Osteocyte (in vitro differentiated cells): ENCODE results near the gene IL1RAPL1. TPM values are rescaled to one million over a fixed set of nuclear protein-coding genes. Genes with fewer than 3 reads are reported as not detected.

Source experiments
- DNase-seq: peaks from one replicate; pipeline ENCODE4 v3.0.0; 2021; ENCODE audit warnings: mixed read lengths; ENCODE audit not compliant: unreplicated experiment; ENCODE audit errors: extremely low spot score
- H3K27ac Mint-ChIP-seq: one replicate; pipeline ENCODE4 v1.8.0; 2021; ENCODE audit warnings: mild to moderate bottlenecking, mixed read lengths; ENCODE audit not compliant: unreplicated experiment
- H3K27me3 Mint-ChIP-seq: one replicate; pipeline ENCODE4 v1.8.0; 2021; ENCODE audit warnings: mixed read lengths; ENCODE audit not compliant: unreplicated experiment
- H3K36me3 Mint-ChIP-seq: one replicate; pipeline ENCODE4 v1.8.0; 2021; ENCODE audit warnings: mixed read lengths; ENCODE audit not compliant: unreplicated experiment
- H3K4me1 Mint-ChIP-seq: one replicate; pipeline ENCODE4 v1.8.0; 2021; ENCODE audit warnings: mixed read lengths; ENCODE audit not compliant: unreplicated experiment
- H3K4me3 Mint-ChIP-seq: one replicate; pipeline ENCODE4 v1.8.0; 2021; ENCODE audit warnings: mild to moderate bottlenecking, moderate library complexity, mixed read lengths; ENCODE audit not compliant: unreplicated experiment
- H3K9me3 Mint-ChIP-seq: one replicate; pipeline ENCODE4 v1.8.0; 2021; ENCODE audit warnings: mixed read lengths; ENCODE audit not compliant: unreplicated experiment
- total RNA-seq: library from RNA; stranded (reverse); gene quantifications from 2 replicates; pipeline ENCODE4 v1.2.1, GENCODE V29; 2021
- TF ChIP-seq, protein P1 (sequence below): fragments of 200-600 bp; sonication (generic); IDR thresholded peaks from 2 replicates; pipeline ENCODE4 v1.5.0; 2021; ENCODE audit warnings: antibody characterized with exemption, mild to moderate bottlenecking, moderate library complexity

Gene IL1RAPL1
- total RNA-seq, 1 donor from 2014 or later: not detected

DNA sequence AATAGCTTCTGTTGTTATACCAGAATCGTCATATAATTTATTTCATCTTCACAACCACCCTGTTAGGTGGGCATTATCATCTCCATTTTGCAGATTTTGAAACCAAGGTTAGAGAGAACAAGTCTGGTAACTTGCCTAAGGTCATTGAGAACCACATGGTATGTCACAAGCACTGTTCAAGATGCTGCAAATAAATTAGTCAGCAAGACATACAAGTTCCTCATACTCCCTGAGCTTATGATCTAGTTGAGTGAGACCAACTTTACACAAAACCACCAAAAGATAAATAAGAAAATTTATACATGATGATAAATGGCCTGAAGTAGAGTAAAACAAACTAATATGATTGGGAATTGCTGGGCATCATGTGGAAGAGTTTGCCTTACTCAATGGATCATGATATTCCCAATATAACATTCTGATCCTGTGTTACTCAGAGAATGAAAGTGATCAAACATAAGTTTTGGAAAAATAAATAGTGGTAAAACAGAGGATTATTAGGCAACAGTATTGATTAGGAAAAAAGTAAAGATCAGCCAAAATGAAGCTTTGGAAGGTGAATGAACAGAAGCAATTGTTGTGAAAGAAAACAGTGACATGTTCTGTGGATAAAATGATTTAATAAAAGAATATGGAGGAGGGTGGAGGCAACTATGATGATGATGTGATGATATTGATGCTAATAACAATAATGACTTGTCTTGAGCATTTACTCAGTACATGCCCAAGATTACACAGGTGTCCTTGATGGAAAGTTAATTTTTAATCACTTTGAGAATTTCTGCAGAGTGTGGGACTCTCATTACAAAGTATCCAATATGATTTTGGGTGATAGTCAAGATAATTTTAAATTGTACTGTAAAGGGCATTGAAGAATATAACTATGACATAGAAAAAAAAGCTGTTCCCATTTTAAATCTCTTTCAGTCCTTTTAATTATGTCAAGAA, 34.1 kb upstream of the IL1RAPL1 start:
- TF ChIP-seq, protein P1, sequence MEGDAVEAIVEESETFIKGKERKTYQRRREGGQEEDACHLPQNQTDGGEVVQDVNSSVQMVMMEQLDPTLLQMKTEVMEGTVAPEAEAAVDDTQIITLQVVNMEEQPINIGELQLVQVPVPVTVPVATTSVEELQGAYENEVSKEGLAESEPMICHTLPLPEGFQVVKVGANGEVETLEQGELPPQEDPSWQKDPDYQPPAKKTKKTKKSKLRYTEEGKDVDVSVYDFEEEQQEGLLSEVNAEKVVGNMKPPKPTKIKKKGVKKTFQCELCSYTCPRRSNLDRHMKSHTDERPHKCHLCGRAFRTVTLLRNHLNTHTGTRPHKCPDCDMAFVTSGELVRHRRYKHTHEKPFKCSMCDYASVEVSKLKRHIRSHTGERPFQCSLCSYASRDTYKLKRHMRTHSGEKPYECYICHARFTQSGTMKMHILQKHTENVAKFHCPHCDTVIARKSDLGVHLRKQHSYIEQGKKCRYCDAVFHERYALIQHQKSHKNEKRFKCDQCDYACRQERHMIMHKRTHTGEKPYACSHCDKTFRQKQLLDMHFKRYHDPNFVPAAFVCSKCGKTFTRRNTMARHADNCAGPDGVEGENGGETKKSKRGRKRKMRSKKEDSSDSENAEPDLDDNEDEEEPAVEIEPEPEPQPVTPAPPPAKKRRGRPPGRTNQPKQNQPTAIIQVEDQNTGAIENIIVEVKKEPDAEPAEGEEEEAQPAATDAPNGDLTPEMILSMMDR: no peak
- no peaks in the 10 kb centered on the region for H3K4me1 Mint-ChIP-seq
- no peak for DNase-seq
- no peak overlapping the region for H3K4me3 Mint-ChIP-seq
- H3K9me3 Mint-ChIP-seq: peaks cover 41% of the 10 kb centered on the region
- H3K27ac Mint-ChIP-seq: no peak overlapping the region
- no peaks in the 10 kb centered on the region for H3K27me3 Mint-ChIP-seq
- H3K36me3 Mint-ChIP-seq: no peaks in the 10 kb centered on the region

DNA sequence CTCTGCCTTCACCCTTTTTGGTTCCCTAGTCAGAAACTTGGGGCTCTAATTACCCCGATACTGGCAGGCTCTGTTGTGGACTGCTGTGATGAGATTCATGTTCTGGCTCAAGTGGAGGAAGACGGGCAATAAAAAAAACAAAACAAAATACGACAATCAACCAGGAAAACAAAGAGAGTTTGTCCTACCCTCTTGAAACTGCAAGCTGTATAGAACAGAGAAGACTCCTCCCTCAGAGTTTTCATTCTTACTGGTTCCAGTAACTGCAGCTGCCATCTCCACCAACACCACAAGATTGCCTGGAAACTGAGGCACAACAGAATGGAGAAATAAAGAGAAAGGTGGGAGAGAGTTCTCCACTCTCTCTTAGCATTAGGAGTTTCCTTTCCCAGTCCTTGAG, 11.1 kb upstream of the IL1RAPL1 start:
- DNase-seq: no peak
- TF ChIP-seq, protein P1: no peak

DNA sequence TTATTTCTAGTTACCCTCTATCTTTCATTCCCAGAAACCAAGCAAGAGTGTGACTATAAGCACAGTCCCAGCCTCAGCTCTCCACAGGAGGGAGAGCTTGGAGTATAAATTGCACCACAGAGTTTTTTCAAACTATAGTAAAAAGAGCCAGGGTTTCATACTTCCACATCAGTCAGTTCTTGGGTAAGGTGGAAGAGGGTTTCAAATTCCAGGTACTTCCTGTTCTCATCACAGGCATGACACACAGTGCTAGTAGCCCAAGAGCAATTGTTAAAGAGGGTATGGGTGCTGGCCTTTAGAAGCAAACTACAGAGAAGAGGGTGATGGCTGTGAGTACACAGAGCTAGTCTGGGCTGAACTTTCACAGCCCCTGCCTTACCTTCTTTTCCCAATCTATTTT, 5.7 kb upstream of the IL1RAPL1 start:
- Mint-ChIP-seq H3K4me1 (peaks cover 2% of the 10 kb centered on the region), H3K4me3 (no peak overlapping the region), H3K27ac (no peak overlapping the region), H3K9me3 (no peaks in the 10 kb centered on the region), H3K36me3 (no peaks in the 10 kb centered on the region), H3K27me3 (peaks cover 9% of the 10 kb centered on the region)
- no peak for DNase-seq
- TF ChIP-seq, protein P1: no peak

More for the DNA sequence above, 11.1 kb upstream of the IL1RAPL1 start:
- Mint-ChIP-seq H3K27me3 (no peaks in the 10 kb centered on the region), H3K9me3 (no peaks in the 10 kb centered on the region), H3K4me3 (no peak overlapping the region), H3K36me3 (no peaks in the 10 kb centered on the region), H3K27ac (no peak overlapping the region), H3K4me1 (no peaks in the 10 kb centered on the region)

- H3K36me3 Mint-ChIP-seq: no peaks in the 10 kb centered on the region
- H3K4me1 Mint-ChIP-seq: peaks cover 2% of the 10 kb centered on the region
- H3K9me3 Mint-ChIP-seq: no peaks in the 10 kb centered on the region
- no peak for DNase-seq
- H3K27me3 Mint-ChIP-seq: peaks cover 9% of the 10 kb centered on the region
- TF ChIP-seq, protein P1: no peak
- H3K4me3 Mint-ChIP-seq: no peak overlapping the region
- no peak overlapping the region for H3K27ac Mint-ChIP-seq
These were observed 4.7 kb upstream of the IL1RAPL1 start for GRCh38 chrX:28582511-28582910.

- H3K27me3 Mint-ChIP-seq: peaks cover 9% of the 10 kb centered on the region
- DNase-seq: no peak
- H3K4me3 Mint-ChIP-seq: no peak overlapping the region
- H3K27ac Mint-ChIP-seq: no peak overlapping the region
- peaks cover 2% of the 10 kb centered on the region for H3K4me1 Mint-ChIP-seq
- H3K36me3 Mint-ChIP-seq: no peaks in the 10 kb centered on the region
- TF ChIP-seq, protein P1: no peak
- no peaks in the 10 kb centered on the region for H3K9me3 Mint-ChIP-seq
These were observed 3.2 kb upstream of the IL1RAPL1 start for GRCh38 chrX:28584025-28584424.
